ENCODE measurements around the gene PTPRK. TPM values are rescaled to one million over a fixed set of nuclear protein-coding genes. Genes with fewer than 3 reads are reported as not detected.
A peak's percentile ranks its signal among the peaks of the same experiment; 100 is the strongest.

Gene PTPRK
- total RNA-seq, 4 donors from 2014 or later: 10.3 to 36.0 (median 20.5) TPM

GRCh38 chr6:128513878-128514277, 6.5 kb downstream of the PTPRK start:
- 75 to 83% methylated on average over 3 of the region's 3 CpGs for WGBS, 2 donors
- TF ChIP-seq CTCF (IDR thresholded peaks at IDR 0.05) (no peak), POLR2A (IDR thresholded peaks at IDR 0.05) (no peak)
- H3K27me3 ChIP-seq: peaks cover 0 to 34% (median 0%) of the 10 kb centered on the region in 4 donors
- no peak for DNase-seq
- no peaks in the 10 kb centered on the region for H3K36me3 ChIP-seq
- peaks cover 4 to 84% (median 10%) of the 10 kb centered on the region in 3 donors for H3K4me1 ChIP-seq
- no peak overlapping the region for H3K4me3 ChIP-seq
- intact Hi-C loops (cut with DNase I): no loop called here
- no peaks in the 10 kb centered on the region for H3K9me3 ChIP-seq
- no peak overlapping the region for H3K27ac ChIP-seq

GRCh38 chr6:128512296-128512695, 8.1 kb downstream of the PTPRK start:
- H3K9me3 ChIP-seq: no peaks in the 10 kb centered on the region
- 36 to 52% methylated on average over 2 of the region's 2 CpGs for WGBS, 2 donors
- H3K4me1 ChIP-seq: peaks cover 5 to 85% (median 15%) of the 10 kb centered on the region in 3 donors
- H3K27me3 ChIP-seq: peaks cover 0 to 23% (median 0%) of the 10 kb centered on the region in 4 donors
- no peak for DNase-seq
- no peak overlapping the region for H3K27ac ChIP-seq
- no peak overlapping the region for H3K4me3 ChIP-seq
- no peaks in the 10 kb centered on the region for H3K36me3 ChIP-seq
- TF ChIP-seq CTCF (IDR thresholded peaks at IDR 0.05): no peak
- no peak for TF ChIP-seq POLR2A (IDR thresholded peaks at IDR 0.05)
- intact Hi-C loops (cut with DNase I): no loop called here

GRCh38 chr6:128511506-128511905, 8.9 kb downstream of the PTPRK start:
- Histone ChIP-seq H3K27me3 (peaks cover 0 to 18% (median 0%) of the 10 kb centered on the region in 4 donors), H3K4me3 (no peak overlapping the region), H3K9me3 (no peaks in the 10 kb centered on the region), H3K36me3 (no peaks in the 10 kb centered on the region), H3K4me1 (peaks cover 5 to 85% (median 17%) of the 10 kb centered on the region in 3 donors), H3K27ac (peak overlapping the region in 2 of 4 donors; percentile 55 to 58)
- intact Hi-C loops (cut with DNase I): no loop called here
- WGBS, 2 donors: 25 to 38% methylated on average over 5 of the region's 5 CpGs
- TF ChIP-seq POLR2A (IDR thresholded peaks at IDR 0.05) (no peak), CTCF (IDR thresholded peaks at IDR 0.05) (no peak)
- DNase-seq: no peak

GRCh38 chr6:128509709-128510108, 10.7 kb downstream of the PTPRK start:
- DNase-seq: no peak
- no peak overlapping the region for H3K27ac ChIP-seq

More at GRCh38 chr6:128509709-128510108, 10.7 kb downstream of the PTPRK start:
- WGBS, 2 donors: 77 to 82% methylated on average over 1 of the region's 1 CpG
- TF ChIP-seq CTCF (IDR thresholded peaks at IDR 0.05): no peak
- no peak for TF ChIP-seq POLR2A (IDR thresholded peaks at IDR 0.05)
- no peak overlapping the region for H3K4me3 ChIP-seq
- intact Hi-C loops (cut with DNase I): no loop called here
- H3K4me1 ChIP-seq: peaks cover 0 to 82% (median 12%) of the 10 kb centered on the region in 3 donors
- peaks cover 0 to 18% (median 0%) of the 10 kb centered on the region in 4 donors for H3K27me3 ChIP-seq
- H3K9me3 ChIP-seq: no peaks in the 10 kb centered on the region
- H3K36me3 ChIP-seq: no peaks in the 10 kb centered on the region
